HG02981 (cell line): ENCODE measurements around the gene MASTL.

ENCODE experiments used
- ATAC-seq: cut with Tn5 transposase; IDR thresholded peaks from one replicate; pipeline ENCODE4 v1.9.1; 2021; ENCODE audit warnings: mild to moderate bottlenecking, moderate library complexity; ENCODE audit not compliant: unreplicated experiment

The MASTL gene

DNA sequence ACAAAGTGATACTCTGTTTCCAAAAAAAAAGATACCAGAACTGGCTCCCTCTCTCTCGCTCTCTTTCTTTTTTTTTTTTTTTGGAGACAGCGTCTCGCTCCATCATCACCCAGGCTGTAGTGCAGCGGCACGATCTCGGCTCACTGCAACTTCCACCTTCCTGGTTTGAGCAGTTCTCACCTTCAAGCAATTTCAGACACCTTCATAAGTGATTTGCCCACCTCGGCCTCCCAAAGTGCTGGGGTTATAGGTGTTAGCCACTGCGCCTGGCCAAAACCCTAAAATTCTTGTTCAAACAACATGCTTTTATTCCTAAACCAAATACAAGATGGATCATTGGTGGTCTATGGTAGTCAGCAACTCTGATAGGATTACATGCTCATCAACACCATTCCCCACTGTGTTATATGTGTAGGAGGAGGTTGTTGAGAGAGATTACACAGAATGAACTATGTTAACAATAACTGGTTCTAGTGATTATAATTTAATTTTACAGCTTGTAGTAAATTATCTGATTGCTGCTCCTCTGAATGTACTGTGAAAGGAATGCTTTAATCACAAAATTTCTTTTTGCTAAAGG, 69.9 kb downstream of the MASTL start:
- no peak for ATAC-seq

DNA sequence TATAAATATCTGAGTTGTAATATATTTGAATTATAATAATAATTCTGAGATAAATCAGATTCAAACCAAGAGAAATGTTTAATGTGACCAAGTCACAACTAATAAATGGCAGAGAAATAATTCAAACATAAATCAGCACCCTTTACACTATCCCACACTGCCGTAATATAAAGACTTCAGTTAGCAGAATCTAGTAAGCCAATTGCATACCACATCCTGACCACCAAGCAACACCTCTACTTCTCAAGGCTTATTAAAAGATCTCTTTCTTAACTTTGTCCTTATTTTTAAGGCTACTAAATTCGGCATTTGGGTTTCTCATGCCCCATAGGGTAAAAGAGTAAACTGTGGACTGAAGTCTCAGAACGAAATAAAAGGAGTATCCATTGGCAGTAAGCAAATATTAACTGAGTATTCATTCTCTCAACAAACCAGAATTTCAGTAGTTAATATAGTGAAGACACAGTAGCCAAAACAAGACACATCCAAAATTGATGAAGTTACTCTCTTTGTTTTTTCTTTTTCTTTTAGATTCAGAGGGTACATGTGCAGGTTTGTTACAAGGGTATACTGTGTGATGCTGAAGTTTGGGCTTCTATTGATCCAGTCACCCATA, 70.6 kb downstream of the MASTL start:
- no peak for ATAC-seq

DNA sequence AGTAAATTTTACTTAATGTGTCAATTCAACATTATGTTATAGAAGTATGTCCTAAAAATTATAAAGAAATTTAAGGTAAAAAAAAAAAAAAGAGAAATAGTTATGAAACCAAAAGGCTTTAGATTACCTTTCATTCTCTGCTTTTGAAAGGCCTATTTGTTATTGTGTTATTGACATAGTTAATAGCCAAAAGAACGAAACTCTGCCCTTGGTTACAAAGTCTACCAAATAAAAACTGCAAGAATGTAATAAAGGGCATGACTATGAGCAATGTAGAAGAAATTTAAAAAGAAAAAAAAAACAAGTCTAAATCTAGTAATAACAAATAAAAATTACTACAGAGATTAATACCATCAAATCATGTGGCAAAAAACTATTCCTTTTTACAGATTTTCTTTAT, 74.9 kb downstream of the MASTL start:
- no peak for ATAC-seq

GRCh38 chr10:27235706-27236105, 80.6 kb downstream of the MASTL start:
- no peak for ATAC-seq
